Stimulated activated CD4-positive, alpha-beta T cell treated with anti-CD3 and anti-CD28 coated beads, Interleukin-12 subunit alpha, Interleukin-12 subunit beta, amount 100 ng/mL, for 4 hours (primary cell): ENCODE data around the gene PPP1R37.
A peak's percentile ranks its signal among the peaks of the same experiment; 100 is the strongest.
"Not testable (repeated sequence)": the region's sequence is repeated elsewhere in the genome, so short reads cannot be mapped to it uniquely, and the experiment has no call there.

ENCODE experiments used
- DNase-seq: peaks from one replicate; pipeline ENCODE4 v3.0.0-alpha.2; 2020

Gene PPP1R37

GRCh38 chr19:45097450-45097775 lies 4.4 kb downstream of the PPP1R37 start:
- DNase-seq = no peak

GRCh38 chr19:45097776-45098520 lies 5.0 kb downstream of the PPP1R37 start:
- no peak for DNase-seq

GRCh38 chr19:45098521-45099466 lies 5.8 kb downstream of the PPP1R37 start:
- no peak for DNase-seq

- DNase-seq = no peak
Measured at GRCh38 chr19:45099467-45100191, 6.7 kb downstream of the PPP1R37 start.

GRCh38 chr19:45100201-45100600 lies 7.2 kb downstream of the PPP1R37 start:
- no peak for DNase-seq

- DNase-seq = no peak
Measured at GRCh38 chr19:45100846-45101252, 7.9 kb downstream of the PPP1R37 start.

GRCh38 chr19:45101806-45102205 lies 8.8 kb downstream of the PPP1R37 start:
- no peak for DNase-seq

GRCh38 chr19:45102481-45102880 lies 9.5 kb downstream of the PPP1R37 start:
- no peak for DNase-seq

- DNase-seq = no peak
Measured at GRCh38 chr19:45103156-45103507, 10.2 kb downstream of the PPP1R37 start.

- no peak for DNase-seq
Measured at GRCh38 chr19:45103508-45104319, 10.7 kb downstream of the PPP1R37 start.

GRCh38 chr19:45104658-45105349 lies 11.8 kb downstream of the PPP1R37 start:
- DNase-seq = no peak

GRCh38 chr19:45106363-45106762 lies 13.4 kb downstream of the PPP1R37 start:
- DNase-seq = not testable (repeated sequence)

- DNase-seq = no peak
Measured at GRCh38 chr19:45107621-45108150, 14.7 kb downstream of the PPP1R37 start.

- DNase-seq = no peak
Measured at GRCh38 chr19:45110851-45111266, 17.9 kb downstream of the PPP1R37 start.

- DNase-seq = no peak
Measured at GRCh38 chr19:45112111-45112827, 19.3 kb downstream of the PPP1R37 start.

- DNase-seq = no peak
Measured at GRCh38 chr19:45113628-45114027, 20.6 kb downstream of the PPP1R37 start.

- no peak for DNase-seq
Measured at GRCh38 chr19:45114116-45114515, 21.1 kb downstream of the PPP1R37 start.

- DNase-seq = no peak
Measured at GRCh38 chr19:45115809-45116615, 23.0 kb downstream of the PPP1R37 start.

- DNase-seq = peak; percentile 53
Measured at GRCh38 chr19:45117167-45117594, 24.2 kb downstream of the PPP1R37 start.

GRCh38 chr19:45117671-45118070 lies 24.7 kb downstream of the PPP1R37 start:
- no peak for DNase-seq
